Lower lobe of right lung (tissue), 2 donors: Measurements from ENCODE around the gene TTC8. TPM values are rescaled to one million over a fixed set of nuclear protein-coding genes. Genes with fewer than 3 reads are reported as not detected.

Experiments
- ATAC-seq, 2 donors: fragments of 200-7000 bp; cut with Tn5 transposase; one replicate each; pipeline ENCODE4 v1.9.1; 2020 to 2022; ENCODE audit warnings: mild to moderate bottlenecking in 2 of 2, moderate library complexity in 2 of 2
- DNase-seq: peaks from one replicate; pipeline ENCODE4 v3.0.0-alpha.2; 2020
- H3K27ac ChIP-seq: fragments of 200-600 bp; one replicate; pipeline ENCODE4 v1.8.0; 2022
- H3K27me3 ChIP-seq: fragments of 200-600 bp; one replicate; pipeline ENCODE4 v1.8.0; 2022; ENCODE audit warnings: low read depth
- H3K36me3 ChIP-seq: fragments of 200-600 bp; one replicate; pipeline ENCODE4 v1.8.0; 2022; ENCODE audit warnings: mild to moderate bottlenecking
- H3K4me1 ChIP-seq: fragments of 200-600 bp; one replicate; pipeline ENCODE4 v1.8.0; 2022
- H3K4me3 ChIP-seq: fragments of 200-600 bp; one replicate; pipeline ENCODE4 v1.8.0; 2022; ENCODE audit warnings: mild to moderate bottlenecking
- H3K9me3 ChIP-seq: fragments of 200-600 bp; one replicate; pipeline ENCODE4 v1.8.0; 2022
- intact Hi-C: fragments of 100-400 bp; cut with DNase I; formaldehyde crosslinking; loops from one replicate; pipeline ENCODE4 v1.11.0; 2022
- total RNA-seq: library from RNA; stranded (reverse); fragmentation: NEBNext Ultra II Directional; extraction: Animal tissue kit (Norgen Biotek cat#: 25700); gene quantifications from one replicate; pipeline ENCODE4 v1.2.1, GENCODE V29; 2021
- TF ChIP-seq, protein P1 (sequence below): fragments of 200-600 bp; IDR thresholded peaks from one replicate; pipeline ENCODE4 v1.8.0; 2022; ENCODE audit warnings: antibody characterized with exemption, mild to moderate bottlenecking
- donor health status: DM: no; HTN: yes; CAD: no; lungs with severe emphysema.

Gene TTC8
- total RNA-seq, 1 donor from 2014 or later: 12.1 TPM

DNA sequence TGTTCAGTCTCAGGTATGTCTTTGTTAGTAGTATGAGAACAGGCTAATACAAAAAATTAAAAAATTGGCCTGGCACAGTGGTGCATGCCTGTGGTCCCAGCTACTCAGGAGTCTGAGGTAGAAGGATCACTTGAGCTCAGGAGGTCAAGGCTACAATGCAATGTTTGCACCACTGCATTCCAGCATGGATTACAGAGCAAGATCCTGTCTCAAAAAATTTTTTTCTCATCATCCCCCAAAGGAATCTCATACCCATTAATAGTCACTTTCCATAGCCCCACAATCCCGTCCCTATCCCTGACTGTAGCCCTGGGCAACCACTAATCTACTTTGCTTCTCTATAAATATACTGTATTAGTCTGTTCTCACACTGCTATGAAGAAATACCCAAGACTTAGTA, 57.8 kb downstream of the TTC8 start:
- Histone ChIP-seq H3K4me3 (no peak overlapping the region), H3K4me1 (no peaks in the 10 kb centered on the region), H3K27ac (no peak overlapping the region), H3K36me3 (peaks cover 14% of the 10 kb centered on the region), H3K9me3 (peaks cover 12% of the 10 kb centered on the region), H3K27me3 (no peaks in the 10 kb centered on the region)
- intact Hi-C loops: no loop called here
- no peak for ATAC-seq
- TF ChIP-seq, protein P1, sequence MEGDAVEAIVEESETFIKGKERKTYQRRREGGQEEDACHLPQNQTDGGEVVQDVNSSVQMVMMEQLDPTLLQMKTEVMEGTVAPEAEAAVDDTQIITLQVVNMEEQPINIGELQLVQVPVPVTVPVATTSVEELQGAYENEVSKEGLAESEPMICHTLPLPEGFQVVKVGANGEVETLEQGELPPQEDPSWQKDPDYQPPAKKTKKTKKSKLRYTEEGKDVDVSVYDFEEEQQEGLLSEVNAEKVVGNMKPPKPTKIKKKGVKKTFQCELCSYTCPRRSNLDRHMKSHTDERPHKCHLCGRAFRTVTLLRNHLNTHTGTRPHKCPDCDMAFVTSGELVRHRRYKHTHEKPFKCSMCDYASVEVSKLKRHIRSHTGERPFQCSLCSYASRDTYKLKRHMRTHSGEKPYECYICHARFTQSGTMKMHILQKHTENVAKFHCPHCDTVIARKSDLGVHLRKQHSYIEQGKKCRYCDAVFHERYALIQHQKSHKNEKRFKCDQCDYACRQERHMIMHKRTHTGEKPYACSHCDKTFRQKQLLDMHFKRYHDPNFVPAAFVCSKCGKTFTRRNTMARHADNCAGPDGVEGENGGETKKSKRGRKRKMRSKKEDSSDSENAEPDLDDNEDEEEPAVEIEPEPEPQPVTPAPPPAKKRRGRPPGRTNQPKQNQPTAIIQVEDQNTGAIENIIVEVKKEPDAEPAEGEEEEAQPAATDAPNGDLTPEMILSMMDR: no peak
- DNase-seq: no peak

DNA sequence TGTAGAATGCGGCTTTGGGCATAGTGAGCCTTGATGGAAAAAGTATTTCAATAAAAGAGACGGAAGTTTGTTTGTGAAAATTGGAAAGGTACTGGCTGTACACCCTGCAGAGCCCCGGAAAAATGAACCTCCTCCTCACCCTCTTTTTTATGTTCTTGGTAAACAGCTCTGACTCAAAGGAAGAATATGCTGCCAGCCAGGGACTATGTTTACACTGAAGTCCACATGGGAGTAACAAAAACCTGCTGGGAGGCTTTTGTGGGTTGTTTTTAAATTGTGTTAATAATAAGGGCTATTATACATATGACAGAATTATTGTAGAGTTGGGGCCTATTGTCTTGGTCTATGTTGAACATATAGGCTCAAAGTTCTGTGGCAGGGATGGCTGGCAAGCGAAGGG, 70.7 kb downstream of the TTC8 start:
- TF ChIP-seq, protein P1: no peak
- H3K4me3 ChIP-seq: no peak overlapping the region
- no peaks in the 10 kb centered on the region for H3K36me3 ChIP-seq
- DNase-seq: no peak
- no peak for ATAC-seq
- no peak overlapping the region for H3K27ac ChIP-seq
- intact Hi-C loops: no loop called here
- no peaks in the 10 kb centered on the region for H3K4me1 ChIP-seq
- H3K9me3 ChIP-seq: no peaks in the 10 kb centered on the region
- no peaks in the 10 kb centered on the region for H3K27me3 ChIP-seq

DNA sequence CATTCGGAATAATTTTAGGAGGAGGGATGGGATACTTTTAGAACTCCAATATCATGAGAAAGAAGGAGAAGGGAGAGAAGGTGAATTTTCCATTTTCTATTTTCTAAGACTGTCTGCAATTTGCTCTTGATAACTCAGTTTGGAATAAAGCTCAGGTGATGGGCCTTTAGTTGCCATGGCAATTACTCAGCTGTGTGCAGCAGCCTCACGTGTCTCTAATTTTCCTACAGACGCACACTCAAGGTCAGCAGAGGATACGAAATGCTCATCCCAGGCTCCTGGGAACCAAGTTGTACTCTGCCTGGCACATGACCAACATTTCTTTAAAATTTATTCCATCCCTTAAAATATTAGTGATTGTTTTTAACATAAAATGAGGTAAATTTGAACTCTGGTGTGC, 76.7 kb downstream of the TTC8 start:
- Histone ChIP-seq H3K4me3 (no peak overlapping the region), H3K36me3 (no peaks in the 10 kb centered on the region), H3K9me3 (no peaks in the 10 kb centered on the region), H3K4me1 (no peaks in the 10 kb centered on the region), H3K27me3 (no peaks in the 10 kb centered on the region), H3K27ac (no peak overlapping the region)
- TF ChIP-seq, protein P1: no peak
- no peak for ATAC-seq
- DNase-seq: no peak
- intact Hi-C loops: no loop called here

DNA sequence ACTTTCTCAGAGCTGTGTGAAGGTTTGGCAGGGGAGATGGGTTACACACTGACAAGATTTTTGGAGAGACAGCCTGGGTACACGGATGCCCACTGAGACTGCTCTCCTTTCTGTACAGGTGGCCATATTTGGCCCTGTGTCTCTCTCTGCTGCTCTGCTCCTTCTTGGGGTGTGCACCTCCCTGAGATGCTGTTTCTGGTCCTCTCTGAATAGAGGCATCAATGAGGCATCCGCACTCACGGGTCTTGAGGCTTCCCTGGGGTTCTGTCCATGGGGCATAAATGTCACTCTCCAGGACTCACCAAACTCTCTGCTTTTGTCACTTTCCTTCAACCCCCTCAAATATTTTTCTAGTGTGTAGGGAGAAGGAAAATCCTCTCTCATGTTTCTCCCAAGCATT, 77.5 kb downstream of the TTC8 start:
- intact Hi-C loops: no loop called here

DNA sequence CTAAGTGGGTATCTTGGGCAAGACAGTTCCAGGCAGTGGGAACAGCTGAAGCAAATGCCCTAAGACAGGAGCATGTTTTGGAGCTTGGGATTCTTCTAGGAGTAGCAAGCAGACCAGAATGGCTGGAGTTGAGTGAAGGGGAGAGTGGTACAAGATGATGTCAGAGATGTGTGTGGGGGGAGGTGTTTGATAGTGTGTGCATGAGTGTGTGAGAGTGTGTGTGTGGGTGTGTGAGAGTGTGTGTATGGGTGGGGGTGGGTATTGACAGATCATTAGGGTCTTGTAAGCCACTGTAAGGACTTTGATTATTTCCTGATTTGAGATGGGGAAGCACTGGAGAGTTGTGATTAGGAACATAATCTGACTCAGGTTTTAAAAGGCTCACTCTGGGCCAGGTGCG, 78.4 kb downstream of the TTC8 start:
- Histone ChIP-seq H3K27me3 (no peaks in the 10 kb centered on the region), H3K36me3 (no peaks in the 10 kb centered on the region), H3K27ac (no peak overlapping the region), H3K9me3 (peaks cover 4% of the 10 kb centered on the region), H3K4me1 (no peaks in the 10 kb centered on the region), H3K4me3 (no peak overlapping the region)
- intact Hi-C loops: no loop called here
- TF ChIP-seq, protein P1: no peak
- no peak for ATAC-seq
- DNase-seq: no peak

More for the DNA sequence above, 77.5 kb downstream of the TTC8 start:
- no peak for ATAC-seq
- Histone ChIP-seq H3K27me3 (no peaks in the 10 kb centered on the region), H3K9me3 (no peaks in the 10 kb centered on the region), H3K4me1 (no peaks in the 10 kb centered on the region), H3K27ac (no peak overlapping the region), H3K36me3 (no peaks in the 10 kb centered on the region), H3K4me3 (no peak overlapping the region)
- DNase-seq: no peak
- TF ChIP-seq, protein P1: no peak

DNA sequence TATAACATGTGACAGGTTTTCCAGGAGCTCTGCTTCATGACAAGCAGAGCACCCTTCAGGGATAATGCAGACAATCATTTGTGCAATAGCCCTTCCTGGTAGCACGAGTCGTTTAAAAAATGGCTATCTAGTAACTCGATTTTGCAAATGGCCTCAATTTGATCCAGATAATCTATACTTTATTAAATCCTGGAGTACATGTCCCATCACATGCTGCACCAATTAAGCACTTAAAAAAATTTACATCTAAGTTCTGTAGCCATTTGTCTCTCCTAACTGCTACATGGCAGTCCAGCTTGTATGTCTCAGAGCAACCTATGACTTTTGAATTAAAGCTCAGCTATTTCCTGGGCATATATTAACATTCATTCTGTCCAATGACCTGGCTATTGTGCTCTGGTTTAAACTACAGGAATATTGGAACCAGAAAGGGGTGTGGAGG, 79.8 kb downstream of the TTC8 start:
- H3K27me3 ChIP-seq: no peaks in the 10 kb centered on the region
- H3K4me1 ChIP-seq: no peaks in the 10 kb centered on the region
- no peak overlapping the region for H3K27ac ChIP-seq
- peaks cover 9% of the 10 kb centered on the region for H3K9me3 ChIP-seq
- TF ChIP-seq, protein P1: no peak
- no peak overlapping the region for H3K4me3 ChIP-seq
- intact Hi-C loops: no loop called here
- no peak for ATAC-seq
- no peaks in the 10 kb centered on the region for H3K36me3 ChIP-seq
- no peak for DNase-seq
